Measurements from ENCODE around the gene GCDH.

The GCDH gene

DNA sequence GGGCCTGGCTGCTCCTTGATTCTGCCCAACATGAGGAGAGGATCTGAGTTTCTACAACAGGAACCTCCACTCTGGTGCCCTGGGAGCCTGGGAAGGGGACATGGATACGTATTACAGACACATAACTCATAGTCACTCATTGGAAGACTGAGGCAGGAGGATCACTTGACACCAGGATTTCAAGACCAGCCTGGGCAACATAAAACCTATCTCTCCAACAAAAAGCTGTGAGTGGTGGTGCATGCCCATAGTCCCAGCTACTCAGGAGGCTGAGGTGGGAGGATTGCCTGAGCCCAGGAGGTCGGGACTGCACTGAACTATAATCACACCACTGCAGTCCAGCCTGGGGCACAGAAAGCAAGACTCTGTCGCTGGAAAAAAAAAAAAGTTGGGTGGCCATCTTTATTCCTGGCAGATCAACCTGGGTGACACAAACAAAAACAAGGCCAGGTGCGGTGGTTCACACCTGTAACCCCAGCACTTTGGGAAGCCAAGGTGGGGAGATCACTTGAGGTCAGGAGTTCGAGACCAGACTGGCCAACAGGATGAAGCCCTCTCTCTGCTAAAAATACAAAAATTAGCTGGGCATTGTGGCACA lies 2.9 kb upstream of the GCDH start:
- no peak for TF ChIP-seq FOXP2 (optimal IDR thresholded peaks at IDR 0.05; ENCODE audit: borderline replicate concordance, extremely low read depth, extremely low read length, insufficient read depth)

DNA sequence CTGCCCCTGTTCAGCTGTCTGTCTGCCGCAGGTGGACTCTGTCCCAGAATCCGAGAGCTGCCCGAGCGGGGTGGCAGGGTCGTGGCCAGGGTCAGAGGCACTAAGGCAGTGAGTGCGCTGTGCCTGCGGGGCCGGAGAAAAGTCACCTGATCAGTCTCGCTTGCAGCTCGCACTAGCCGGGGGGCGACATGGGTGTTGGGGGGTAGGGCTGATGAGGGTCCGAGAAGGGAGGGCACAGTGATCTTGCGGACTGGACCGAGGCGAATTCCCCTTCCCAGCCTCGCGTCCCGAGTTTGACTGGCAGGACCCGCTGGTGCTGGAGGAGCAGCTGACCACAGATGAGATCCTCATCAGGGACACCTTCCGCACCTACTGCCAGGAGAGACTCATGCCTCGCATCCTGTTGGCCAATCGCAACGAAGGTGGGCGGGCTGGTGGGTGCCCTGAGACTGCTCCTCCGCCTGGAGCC lies 627 bp downstream of the GCDH start:
- TF ChIP-seq SIN3A (IDR thresholded peaks at IDR 0.05; ENCODE audit: borderline replicate concordance, insufficient read depth, low read length) (no peak), POLR2AphosphoS5 (IDR thresholded peaks at IDR 0.05; ENCODE audit: low read depth, low read length) (no peak), TAF1 (IDR thresholded peaks at IDR 0.05; ENCODE audit: borderline replicate concordance, insufficient read depth, low read length) (no peak), FOXP2 (optimal IDR thresholded peaks at IDR 0.05; ENCODE audit: borderline replicate concordance, extremely low read depth, extremely low read length, insufficient read depth) (no peak)
- TF ChIP-seq, protein P1, sequence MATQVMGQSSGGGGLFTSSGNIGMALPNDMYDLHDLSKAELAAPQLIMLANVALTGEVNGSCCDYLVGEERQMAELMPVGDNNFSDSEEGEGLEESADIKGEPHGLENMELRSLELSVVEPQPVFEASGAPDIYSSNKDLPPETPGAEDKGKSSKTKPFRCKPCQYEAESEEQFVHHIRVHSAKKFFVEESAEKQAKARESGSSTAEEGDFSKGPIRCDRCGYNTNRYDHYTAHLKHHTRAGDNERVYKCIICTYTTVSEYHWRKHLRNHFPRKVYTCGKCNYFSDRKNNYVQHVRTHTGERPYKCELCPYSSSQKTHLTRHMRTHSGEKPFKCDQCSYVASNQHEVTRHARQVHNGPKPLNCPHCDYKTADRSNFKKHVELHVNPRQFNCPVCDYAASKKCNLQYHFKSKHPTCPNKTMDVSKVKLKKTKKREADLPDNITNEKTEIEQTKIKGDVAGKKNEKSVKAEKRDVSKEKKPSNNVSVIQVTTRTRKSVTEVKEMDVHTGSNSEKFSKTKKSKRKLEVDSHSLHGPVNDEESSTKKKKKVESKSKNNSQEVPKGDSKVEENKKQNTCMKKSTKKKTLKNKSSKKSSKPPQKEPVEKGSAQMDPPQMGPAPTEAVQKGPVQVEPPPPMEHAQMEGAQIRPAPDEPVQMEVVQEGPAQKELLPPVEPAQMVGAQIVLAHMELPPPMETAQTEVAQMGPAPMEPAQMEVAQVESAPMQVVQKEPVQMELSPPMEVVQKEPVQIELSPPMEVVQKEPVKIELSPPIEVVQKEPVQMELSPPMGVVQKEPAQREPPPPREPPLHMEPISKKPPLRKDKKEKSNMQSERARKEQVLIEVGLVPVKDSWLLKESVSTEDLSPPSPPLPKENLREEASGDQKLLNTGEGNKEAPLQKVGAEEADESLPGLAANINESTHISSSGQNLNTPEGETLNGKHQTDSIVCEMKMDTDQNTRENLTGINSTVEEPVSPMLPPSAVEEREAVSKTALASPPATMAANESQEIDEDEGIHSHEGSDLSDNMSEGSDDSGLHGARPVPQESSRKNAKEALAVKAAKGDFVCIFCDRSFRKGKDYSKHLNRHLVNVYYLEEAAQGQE (IDR thresholded peaks at IDR 0.05; ENCODE audit: insufficient read depth in 1 of 2, low read depth in 2 of 2, low read length in 2 of 2), result no peak

DNA sequence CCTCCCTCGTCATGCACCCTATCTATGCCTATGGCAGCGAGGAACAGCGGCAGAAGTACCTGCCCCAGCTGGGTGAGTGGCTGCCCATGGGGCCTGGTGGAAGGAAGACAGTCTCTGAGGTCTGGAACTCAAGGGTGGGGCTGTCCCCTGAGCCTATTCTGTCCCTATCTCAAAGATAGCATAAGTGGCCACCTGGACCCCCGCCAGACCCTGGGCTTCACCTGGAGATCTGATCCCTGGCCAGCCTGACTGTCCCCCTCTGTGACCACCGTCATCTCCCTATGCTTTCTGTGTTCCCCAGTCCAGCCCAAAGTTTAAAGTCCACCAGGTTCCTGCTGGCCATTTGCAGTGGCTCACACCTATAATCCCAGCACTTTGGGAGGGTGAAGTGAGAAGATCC lies 2.6 kb downstream of the GCDH start:
- TF ChIP-seq TAF1 (IDR thresholded peaks at IDR 0.05; ENCODE audit: borderline replicate concordance, insufficient read depth, low read length) (no peak), SIN3A (IDR thresholded peaks at IDR 0.05; ENCODE audit: borderline replicate concordance, insufficient read depth, low read length) (no peak), FOXP2 (optimal IDR thresholded peaks at IDR 0.05; ENCODE audit: borderline replicate concordance, extremely low read depth, extremely low read length, insufficient read depth) (no peak), POLR2AphosphoS5 (IDR thresholded peaks at IDR 0.05; ENCODE audit: low read depth, low read length) (no peak)
- TF ChIP-seq, protein P1 (IDR thresholded peaks at IDR 0.05; ENCODE audit: insufficient read depth in 1 of 2, low read depth in 2 of 2, low read length in 2 of 2), result no peak

DNA sequence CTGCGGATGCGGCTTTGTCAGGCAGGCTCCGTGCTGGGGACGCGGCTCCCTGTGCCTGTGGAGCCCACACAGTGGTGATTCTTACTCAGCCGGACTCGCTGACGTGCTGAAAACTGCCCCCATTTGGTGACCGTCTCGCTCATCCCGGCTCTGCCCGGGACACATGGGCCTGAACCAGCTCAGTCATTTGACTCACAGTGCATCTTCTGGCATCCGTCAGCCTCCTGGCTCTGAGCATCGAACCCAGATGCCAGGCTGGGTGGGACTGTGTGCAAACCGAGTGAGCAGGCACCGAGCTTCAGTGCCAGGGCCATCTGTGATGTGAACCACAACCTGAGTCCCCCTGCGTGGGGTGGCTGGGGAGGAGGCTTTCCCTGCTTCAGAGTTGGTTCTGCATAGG lies 5.5 kb downstream of the GCDH start:
- TF ChIP-seq SIN3A (IDR thresholded peaks at IDR 0.05; ENCODE audit: borderline replicate concordance, insufficient read depth, low read length) (no peak), TAF1 (IDR thresholded peaks at IDR 0.05; ENCODE audit: borderline replicate concordance, insufficient read depth, low read length) (no peak), FOXP2 (optimal IDR thresholded peaks at IDR 0.05; ENCODE audit: borderline replicate concordance, extremely low read depth, extremely low read length, insufficient read depth) (no peak), POLR2AphosphoS5 (IDR thresholded peaks at IDR 0.05; ENCODE audit: low read depth, low read length) (no peak)
- TF ChIP-seq, protein P1 (IDR thresholded peaks at IDR 0.05; ENCODE audit: insufficient read depth in 1 of 2, low read depth in 2 of 2, low read length in 2 of 2), result no peak

DNA sequence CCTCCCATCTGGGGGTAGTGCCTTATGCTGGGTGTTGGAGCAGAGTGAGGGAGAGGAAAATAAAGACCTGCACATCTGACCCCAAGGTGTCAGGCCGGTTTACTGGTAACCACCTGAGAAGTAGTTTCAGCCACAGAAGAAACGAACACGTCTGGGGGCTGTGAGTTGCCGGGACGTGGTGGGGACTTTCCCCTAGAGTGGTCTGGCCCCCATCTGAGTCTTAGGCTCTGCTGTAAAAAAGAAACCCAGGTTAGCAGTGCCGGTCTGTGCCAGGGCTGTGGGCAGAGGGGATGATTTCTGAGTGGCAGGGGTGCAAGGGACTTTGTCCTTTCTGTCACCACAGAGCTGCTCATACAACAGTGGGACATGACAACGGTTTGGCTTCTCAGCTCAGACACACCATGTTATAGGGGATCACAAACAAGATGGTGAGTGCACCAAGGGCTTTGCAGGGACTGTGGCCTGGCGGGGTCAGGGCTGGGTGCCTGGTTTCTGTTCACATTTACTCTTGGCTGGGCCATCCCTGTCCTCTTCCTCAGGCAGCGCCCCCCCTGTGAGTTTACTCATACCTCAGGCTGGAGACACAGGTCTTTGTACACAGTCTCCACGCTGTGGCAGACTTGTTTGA lies 9.0 kb downstream of the GCDH start:
- TF ChIP-seq, protein P1 (IDR thresholded peaks at IDR 0.05; ENCODE audit: insufficient read depth in 1 of 2, low read depth in 2 of 2, low read length in 2 of 2), result no peak
- no peak for TF ChIP-seq SIN3A (IDR thresholded peaks at IDR 0.05; ENCODE audit: borderline replicate concordance, insufficient read depth, low read length)
- TF ChIP-seq FOXP2 (optimal IDR thresholded peaks at IDR 0.05; ENCODE audit: borderline replicate concordance, extremely low read depth, extremely low read length, insufficient read depth), result no peak
- no peak for TF ChIP-seq TAF1 (IDR thresholded peaks at IDR 0.05; ENCODE audit: borderline replicate concordance, insufficient read depth, low read length)
- no peak for TF ChIP-seq POLR2AphosphoS5 (IDR thresholded peaks at IDR 0.05; ENCODE audit: low read depth, low read length)
